ENCODE data around the gene DHRS12. TPM values are rescaled to one million over a fixed set of nuclear protein-coding genes. Genes with fewer than 3 reads are reported as not detected.

DHRS12 gene
- total and polyA plus RNA-seq, 3 experiments from 2014 or later: 7.1 to 35.6 (median 7.2) TPM

GRCh38 chr13:51843529-51843928 is 39.6 kb upstream of the DHRS12 start:
- Mint-ChIP-seq H3K9me3 (no peaks in the 10 kb centered on the region), H3K27ac (no peak overlapping the region), H3K27me3 (peaks cover 8 to 15% of the 10 kb centered on the region in 2 donors), H3K4me1 (peaks cover 4 to 13% (median 6%) of the 10 kb centered on the region in 3 donors), H3K36me3 (no peaks in the 10 kb centered on the region), H3K4me3 (no peak overlapping the region)
- no peak for DNase-seq
- Histone ChIP-seq H3K4me3 (ENCODE audit: low read length) (no peak overlapping the region), H3K36me3 (ENCODE audit: insufficient read depth, low read length) (no peaks in the 10 kb centered on the region), H3K27me3 (ENCODE audit: insufficient read depth, low read length, poor library complexity, severe bottlenecking) (no peaks in the 10 kb centered on the region), H3K27ac (ENCODE audit: low read depth, low read length) (no peak overlapping the region), H3K4me1 (ENCODE audit: insufficient read depth, low read length) (peaks cover 5% of the 10 kb centered on the region), H3K9me3 (ENCODE audit: low read length) (no peaks in the 10 kb centered on the region)
- CTCF ChIA-PET: interaction anchor here (0.6 to 2.1 kb wide), 3 partner anchors 18 to 29 kb away, joined by 3 to 7 read pairs (median 3); no protein-coding TSS in a partner anchor
- POLR2A ChIA-PET: no interaction called here

- Mint-ChIP-seq H3K36me3 (no peaks in the 10 kb centered on the region), H3K4me3 (no peak overlapping the region), H3K27ac (no peak overlapping the region), H3K9me3 (no peaks in the 10 kb centered on the region), H3K4me1 (peaks cover 4 to 13% (median 6%) of the 10 kb centered on the region in 3 donors), H3K27me3 (peaks cover 9 to 15% of the 10 kb centered on the region in 2 donors)
- no peak overlapping the region for H3K27ac ChIP-seq (ENCODE audit: low read depth, low read length)
- no peak for DNase-seq
- H3K27me3 ChIP-seq (ENCODE audit: insufficient read depth, low read length, poor library complexity, severe bottlenecking): no peaks in the 10 kb centered on the region
- H3K36me3 ChIP-seq (ENCODE audit: insufficient read depth, low read length): no peaks in the 10 kb centered on the region
- POLR2A ChIA-PET: no interaction called here
- H3K4me3 ChIP-seq (ENCODE audit: low read length): no peak overlapping the region
- CTCF ChIA-PET: interaction anchor here (0.9 to 1.6 kb wide), 3 partner anchors 20 to 29 kb away, joined by 3 read pairs; no protein-coding TSS in a partner anchor
- H3K4me1 ChIP-seq (ENCODE audit: insufficient read depth, low read length): peaks cover 5% of the 10 kb centered on the region
- no peaks in the 10 kb centered on the region for H3K9me3 ChIP-seq (ENCODE audit: low read length)
These were observed 37.8 kb upstream of the DHRS12 start for GRCh38 chr13:51841732-51842131.

- Histone ChIP-seq H3K9me3 (ENCODE audit: low read length) (no peaks in the 10 kb centered on the region), H3K4me1 (ENCODE audit: insufficient read depth, low read length) (peaks cover 5% of the 10 kb centered on the region), H3K36me3 (ENCODE audit: insufficient read depth, low read length) (no peaks in the 10 kb centered on the region), H3K27me3 (ENCODE audit: insufficient read depth, low read length, poor library complexity, severe bottlenecking) (no peaks in the 10 kb centered on the region), H3K4me3 (ENCODE audit: low read length) (no peak overlapping the region), H3K27ac (ENCODE audit: low read depth, low read length) (no peak overlapping the region)
- no peak for DNase-seq
- no peak overlapping the region for H3K4me3 Mint-ChIP-seq
- H3K4me1 Mint-ChIP-seq: peaks cover 4 to 13% (median 6%) of the 10 kb centered on the region in 3 donors
- POLR2A ChIA-PET: no interaction called here
- peaks cover 9 to 15% of the 10 kb centered on the region in 2 donors for H3K27me3 Mint-ChIP-seq
- CTCF ChIA-PET: interaction anchor here (1.4 kb wide), 1 partner anchor 26 kb away, joined by 3 read pairs; no protein-coding TSS in a partner anchor
- no peaks in the 10 kb centered on the region for H3K9me3 Mint-ChIP-seq
- no peak overlapping the region for H3K27ac Mint-ChIP-seq
- H3K36me3 Mint-ChIP-seq: peaks cover 0 to 1% (median 0%) of the 10 kb centered on the region in 3 donors
These were observed 37.0 kb upstream of the DHRS12 start for GRCh38 chr13:51840917-51841316.

GRCh38 chr13:51839711-51840540 is 36.0 kb upstream of the DHRS12 start:
- Mint-ChIP-seq H3K27me3 (peaks cover 7 to 13% of the 10 kb centered on the region in 2 donors), H3K27ac (peak overlapping the region in 1 of 8 donors; percentile 55), H3K36me3 (peaks cover 0 to 1% (median 0%) of the 10 kb centered on the region in 3 donors), H3K4me3 (no peak overlapping the region), H3K9me3 (no peaks in the 10 kb centered on the region), H3K4me1 (peaks cover under 1 to 6% (median 2%) of the 10 kb centered on the region in 3 donors)
- H3K27ac ChIP-seq (ENCODE audit: low read depth, low read length): no peak overlapping the region
- no peak overlapping the region for H3K4me3 ChIP-seq (ENCODE audit: low read length)
- ChIA-PET POLR2A (no interaction called here), CTCF (interaction anchor here (1.3 to 9.6 kb wide), 3 partner anchors 10 to 27 kb away, joined by 3 to 188 read pairs (median 7); no protein-coding TSS in a partner anchor)
- no peaks in the 10 kb centered on the region for H3K36me3 ChIP-seq (ENCODE audit: insufficient read depth, low read length)
- H3K9me3 ChIP-seq (ENCODE audit: low read length): no peaks in the 10 kb centered on the region
- DNase-seq: no peak
- peaks cover 3% of the 10 kb centered on the region for H3K4me1 ChIP-seq (ENCODE audit: insufficient read depth, low read length)
- H3K27me3 ChIP-seq (ENCODE audit: insufficient read depth, low read length, poor library complexity, severe bottlenecking): no peaks in the 10 kb centered on the region

GRCh38 chr13:51838240-51838846 is 34.4 kb upstream of the DHRS12 start:
- POLR2A ChIA-PET: no interaction called here
- DNase-seq: no peak
- H3K36me3 Mint-ChIP-seq: peaks cover 0 to 1% (median 0%) of the 10 kb centered on the region in 3 donors

GRCh38 chr13:51837016-51837415 is 33.1 kb upstream of the DHRS12 start:
- no peaks in the 10 kb centered on the region for H3K9me3 ChIP-seq (ENCODE audit: low read length)
- no peak overlapping the region for H3K4me3 ChIP-seq (ENCODE audit: low read length)
- peaks cover 6 to 7% of the 10 kb centered on the region in 2 donors for H3K27me3 Mint-ChIP-seq
- no peak overlapping the region for H3K27ac Mint-ChIP-seq
- peaks cover 6 to 11% (median 9%) of the 10 kb centered on the region in 3 donors for H3K4me1 Mint-ChIP-seq
- CTCF ChIA-PET: interaction anchor here (1.5 to 9.6 kb wide), 3 partner anchors 11 to 291 kb away, joined by 3 to 188 read pairs (median 7); no protein-coding TSS in a partner anchor
- no peak for DNase-seq
- H3K27ac ChIP-seq (ENCODE audit: low read depth, low read length): no peak overlapping the region
- H3K4me1 ChIP-seq (ENCODE audit: insufficient read depth, low read length): peaks cover 4% of the 10 kb centered on the region
- H3K9me3 Mint-ChIP-seq: no peaks in the 10 kb centered on the region
- POLR2A ChIA-PET: no interaction called here
- H3K36me3 ChIP-seq (ENCODE audit: insufficient read depth, low read length): no peaks in the 10 kb centered on the region
- H3K27me3 ChIP-seq (ENCODE audit: insufficient read depth, low read length, poor library complexity, severe bottlenecking): no peaks in the 10 kb centered on the region
- peaks cover 0 to 1% (median 0%) of the 10 kb centered on the region in 3 donors for H3K36me3 Mint-ChIP-seq
- H3K4me3 Mint-ChIP-seq: no peak overlapping the region

More at GRCh38 chr13:51838240-51838846, 34.4 kb upstream of the DHRS12 start:
- Mint-ChIP-seq H3K27me3 (peaks cover 6 to 7% of the 10 kb centered on the region in 2 donors), H3K4me1 (peaks cover 0 to 4% (median 3%) of the 10 kb centered on the region in 3 donors), H3K9me3 (no peaks in the 10 kb centered on the region), H3K27ac (no peak overlapping the region), H3K4me3 (no peak overlapping the region)
- Histone ChIP-seq H3K4me1 (ENCODE audit: insufficient read depth, low read length) (no peaks in the 10 kb centered on the region), H3K27me3 (ENCODE audit: insufficient read depth, low read length, poor library complexity, severe bottlenecking) (no peaks in the 10 kb centered on the region), H3K4me3 (ENCODE audit: low read length) (no peak overlapping the region), H3K27ac (ENCODE audit: low read depth, low read length) (no peak overlapping the region), H3K9me3 (ENCODE audit: low read length) (no peaks in the 10 kb centered on the region), H3K36me3 (ENCODE audit: insufficient read depth, low read length) (no peaks in the 10 kb centered on the region)
- CTCF ChIA-PET: interaction anchor here (1.3 to 9.6 kb wide), 4 partner anchors 9 to 25 kb away, joined by 3 to 188 read pairs (median 7); no protein-coding TSS in a partner anchor

GRCh38 chr13:51834581-51835171 is 30.7 kb upstream of the DHRS12 start:
- Mint-ChIP-seq H3K27me3 (peaks cover 0 to 7% of the 10 kb centered on the region in 2 donors), H3K4me1 (peaks cover 6 to 22% (median 19%) of the 10 kb centered on the region in 3 donors), H3K27ac (no peak overlapping the region), H3K9me3 (no peaks in the 10 kb centered on the region), H3K36me3 (peaks cover 0 to 1% (median 0%) of the 10 kb centered on the region in 3 donors), H3K4me3 (no peak overlapping the region)
- CTCF ChIA-PET: interaction anchor here (0.7 to 9.6 kb wide), 6 partner anchors 9 to 390 kb away, joined by 3 to 188 read pairs (median 4); partner anchors contain the start of gene TMEM272
- no peak overlapping the region for H3K4me3 ChIP-seq (ENCODE audit: low read length)
- no peaks in the 10 kb centered on the region for H3K36me3 ChIP-seq (ENCODE audit: insufficient read depth, low read length)
- H3K4me1 ChIP-seq (ENCODE audit: insufficient read depth, low read length): peaks cover 15% of the 10 kb centered on the region
- DNase-seq: no peak
- POLR2A ChIA-PET: no interaction called here
- H3K9me3 ChIP-seq (ENCODE audit: low read length): no peaks in the 10 kb centered on the region
- H3K27ac ChIP-seq (ENCODE audit: low read depth, low read length): no peak overlapping the region
- no peaks in the 10 kb centered on the region for H3K27me3 ChIP-seq (ENCODE audit: insufficient read depth, low read length, poor library complexity, severe bottlenecking)
